ENCODE data around the gene ADAMTS3. TPM values are rescaled to one million over a fixed set of nuclear protein-coding genes. Genes with fewer than 3 reads are reported as not detected.

ADAMTS3 gene
- total and polyA plus RNA-seq, 2 experiments from 2014 or later, result 1.2 to 3.7 TPM

GRCh38 chr4:72301759-72302158 lies 267.3 kb downstream of the ADAMTS3 start:
- no peak overlapping the region for H2AFZ ChIP-seq
- no peaks in the 10 kb centered on the region for H3K36me3 ChIP-seq (ENCODE audit: insufficient read depth)
- TF ChIP-seq EZH2phosphoT487 (IDR thresholded peaks at IDR 0.05; ENCODE audit: unreplicated experiment) (no peak), ZNF114 (CRISPR knock-in tag; IDR thresholded peaks at IDR 0.05) (no peak)
- no peak for ATAC-seq
- no peak overlapping the region for H3K4me3 ChIP-seq
- Mint-ChIP-seq H3K27ac (no peak overlapping the region), H3K9me3 (no peaks in the 10 kb centered on the region), H3K4me3 (no peak overlapping the region), H3K4me1 (peaks cover 6% of the 10 kb centered on the region; the same call in 2 of the 3 replicates), H3K27me3 (ENCODE audit: insufficient read depth, low read depth, poor library complexity) (no peaks in the 10 kb centered on the region), H3K36me3 (ENCODE audit: low read depth) (peaks cover 2% of the 10 kb centered on the region; the same call in 2 of the 3 replicates)
- DNase-seq (ENCODE audit: low spot score), result no peak
- no peak overlapping the region for H3K27ac ChIP-seq (ENCODE audit: low read depth)
- H3K27me3 ChIP-seq (ENCODE audit: insufficient read depth), result no peaks in the 10 kb centered on the region
- H3K4me1 ChIP-seq (ENCODE audit: insufficient read depth), result no peaks in the 10 kb centered on the region
- no peaks in the 10 kb centered on the region for H3K9me2 ChIP-seq (ENCODE audit: insufficient read depth)
- no peaks in the 10 kb centered on the region for H3F3A ChIP-seq (replicated peaks; ENCODE audit: low read depth)
- H4K20me1 ChIP-seq (replicated peaks; ENCODE audit: insufficient read depth), result no peaks in the 10 kb centered on the region
- H3K79me2 ChIP-seq (replicated peaks; ENCODE audit: insufficient read depth), result no peaks in the 10 kb centered on the region
- H3K4me2 ChIP-seq, result no peak overlapping the region

GRCh38 chr4:72300126-72300525 lies 268.9 kb downstream of the ADAMTS3 start:
- H3K27me3 ChIP-seq (ENCODE audit: insufficient read depth), result no peaks in the 10 kb centered on the region
- Mint-ChIP-seq H3K27me3 (ENCODE audit: insufficient read depth, low read depth, poor library complexity) (no peaks in the 10 kb centered on the region), H3K36me3 (ENCODE audit: low read depth) (peaks cover 2% of the 10 kb centered on the region; the same call in 2 of the 3 replicates), H3K4me3 (no peak overlapping the region), H3K9me3 (no peaks in the 10 kb centered on the region), H3K4me1 (peaks cover 9% of the 10 kb centered on the region), H3K27ac (no peak overlapping the region)
- no peak overlapping the region for H3K4me3 ChIP-seq
- H2AFZ ChIP-seq, result no peak overlapping the region
- H3K36me3 ChIP-seq (ENCODE audit: insufficient read depth), result no peaks in the 10 kb centered on the region
- no peaks in the 10 kb centered on the region for H3K9me2 ChIP-seq (ENCODE audit: insufficient read depth)
- DNase-seq (ENCODE audit: low spot score), result no peak
- H3F3A ChIP-seq (replicated peaks; ENCODE audit: low read depth), result no peaks in the 10 kb centered on the region
- no peaks in the 10 kb centered on the region for H3K79me2 ChIP-seq (replicated peaks; ENCODE audit: insufficient read depth)
- H4K20me1 ChIP-seq (replicated peaks; ENCODE audit: insufficient read depth), result no peaks in the 10 kb centered on the region
- no peak overlapping the region for H3K27ac ChIP-seq (ENCODE audit: low read depth)
- no peak for ATAC-seq
- H3K4me2 ChIP-seq, result no peak overlapping the region
- no peak for TF ChIP-seq CREB1 (CRISPR knock-in tag; IDR thresholded peaks at IDR 0.05; ENCODE audit: low read depth)
- no peak for TF ChIP-seq ZNF114 (CRISPR knock-in tag; IDR thresholded peaks at IDR 0.05)
- TF ChIP-seq POLR2AphosphoS5 (IDR thresholded peaks at IDR 0.05; ENCODE audit: low read depth), result no peak
- no peak for TF ChIP-seq JUNB (IDR thresholded peaks at IDR 0.05; ENCODE audit: unreplicated experiment)
- no peak for TF ChIP-seq EZH2 (IDR thresholded peaks at IDR 0.05; ENCODE audit: low read depth, unreplicated experiment)
- TF ChIP-seq STAT1 (IDR thresholded peaks at IDR 0.05; ENCODE audit: unreplicated experiment), result no peak
- no peak for TF ChIP-seq NANOG (IDR thresholded peaks at IDR 0.05; ENCODE audit: borderline replicate concordance)
- TF ChIP-seq ETS1 (IDR thresholded peaks at IDR 0.05), result no peak
- no peak for TF ChIP-seq EZH2phosphoT487 (IDR thresholded peaks at IDR 0.05; ENCODE audit: unreplicated experiment)
- TF ChIP-seq, protein P1, sequence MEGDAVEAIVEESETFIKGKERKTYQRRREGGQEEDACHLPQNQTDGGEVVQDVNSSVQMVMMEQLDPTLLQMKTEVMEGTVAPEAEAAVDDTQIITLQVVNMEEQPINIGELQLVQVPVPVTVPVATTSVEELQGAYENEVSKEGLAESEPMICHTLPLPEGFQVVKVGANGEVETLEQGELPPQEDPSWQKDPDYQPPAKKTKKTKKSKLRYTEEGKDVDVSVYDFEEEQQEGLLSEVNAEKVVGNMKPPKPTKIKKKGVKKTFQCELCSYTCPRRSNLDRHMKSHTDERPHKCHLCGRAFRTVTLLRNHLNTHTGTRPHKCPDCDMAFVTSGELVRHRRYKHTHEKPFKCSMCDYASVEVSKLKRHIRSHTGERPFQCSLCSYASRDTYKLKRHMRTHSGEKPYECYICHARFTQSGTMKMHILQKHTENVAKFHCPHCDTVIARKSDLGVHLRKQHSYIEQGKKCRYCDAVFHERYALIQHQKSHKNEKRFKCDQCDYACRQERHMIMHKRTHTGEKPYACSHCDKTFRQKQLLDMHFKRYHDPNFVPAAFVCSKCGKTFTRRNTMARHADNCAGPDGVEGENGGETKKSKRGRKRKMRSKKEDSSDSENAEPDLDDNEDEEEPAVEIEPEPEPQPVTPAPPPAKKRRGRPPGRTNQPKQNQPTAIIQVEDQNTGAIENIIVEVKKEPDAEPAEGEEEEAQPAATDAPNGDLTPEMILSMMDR (conservative IDR thresholded peaks at IDR 0.05; ENCODE audit: low read depth in 2 of 2), result no peak
- no peaks in the 10 kb centered on the region for H3K4me1 ChIP-seq (ENCODE audit: insufficient read depth)
